ENCODE data around the gene RALA.

The RALA gene

GRCh38 chr7:39615350-39615975 lies 7.9 kb upstream of the RALA start:
- DNase-seq, result no peak

DNA sequence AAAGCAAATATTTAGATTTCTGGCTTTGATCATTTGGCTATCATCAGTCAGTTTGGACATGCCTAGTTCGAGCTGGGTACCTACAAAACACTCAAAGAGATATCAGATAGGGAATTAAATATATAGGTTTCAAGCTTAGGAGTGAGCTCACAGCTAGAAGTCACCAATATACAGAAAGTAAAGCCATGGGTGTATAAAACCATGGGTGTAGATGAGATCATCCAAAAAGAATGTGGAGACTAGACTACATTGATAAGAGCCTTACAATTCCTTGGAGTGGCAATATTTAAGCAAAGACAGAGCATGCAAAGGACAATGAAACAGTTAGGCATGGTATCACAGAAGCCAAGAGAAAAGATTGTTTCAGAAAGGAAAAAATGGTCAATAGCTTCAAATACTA lies 7.2 kb upstream of the RALA start:
- no peak for DNase-seq

- no peak for DNase-seq
Measured at GRCh38 chr7:39617005-39617404, 6.4 kb upstream of the RALA start.

GRCh38 chr7:39618868-39619267 lies 4.5 kb upstream of the RALA start:
- DNase-seq, result no peak

GRCh38 chr7:39620486-39620885 lies 2.9 kb upstream of the RALA start:
- no peak for DNase-seq

DNA sequence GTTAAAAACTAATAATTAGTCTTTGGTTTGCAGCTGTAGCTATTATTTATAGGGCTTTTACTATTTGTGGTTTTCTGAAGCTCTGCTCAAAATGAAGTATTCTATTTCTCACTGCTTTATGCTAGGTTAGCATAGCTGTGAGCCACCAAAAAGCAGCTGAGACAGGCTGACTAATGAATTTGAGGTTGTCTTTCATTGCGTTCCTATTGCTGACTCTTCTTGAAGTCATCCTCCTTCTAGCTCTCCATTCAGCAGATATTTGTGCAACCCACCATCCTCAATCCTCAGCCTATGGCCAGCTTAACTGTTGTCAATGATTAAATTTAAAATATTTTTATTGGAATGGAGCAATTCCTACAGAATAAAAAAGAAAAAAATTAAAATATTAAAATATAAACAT lies 2.1 kb upstream of the RALA start:
- no peak for DNase-seq

GRCh38 chr7:39621784-39622411 lies 1.5 kb upstream of the RALA start:
- peak; percentile 24 for DNase-seq

GRCh38 chr7:39622609-39623008 lies 763 bp upstream of the RALA start:
- no peak for DNase-seq

GRCh38 chr7:39623732-39624441 lies 515 bp downstream of the RALA start:
- DNase-seq, result no peak

GRCh38 chr7:39624442-39624807 lies 1.1 kb downstream of the RALA start:
- DNase-seq, result peak; percentile 31

GRCh38 chr7:39624935-39625694 lies 1.7 kb downstream of the RALA start:
- no peak for DNase-seq

- no peak for DNase-seq
Measured at GRCh38 chr7:39631736-39632308, 8.4 kb downstream of the RALA start.

DNA sequence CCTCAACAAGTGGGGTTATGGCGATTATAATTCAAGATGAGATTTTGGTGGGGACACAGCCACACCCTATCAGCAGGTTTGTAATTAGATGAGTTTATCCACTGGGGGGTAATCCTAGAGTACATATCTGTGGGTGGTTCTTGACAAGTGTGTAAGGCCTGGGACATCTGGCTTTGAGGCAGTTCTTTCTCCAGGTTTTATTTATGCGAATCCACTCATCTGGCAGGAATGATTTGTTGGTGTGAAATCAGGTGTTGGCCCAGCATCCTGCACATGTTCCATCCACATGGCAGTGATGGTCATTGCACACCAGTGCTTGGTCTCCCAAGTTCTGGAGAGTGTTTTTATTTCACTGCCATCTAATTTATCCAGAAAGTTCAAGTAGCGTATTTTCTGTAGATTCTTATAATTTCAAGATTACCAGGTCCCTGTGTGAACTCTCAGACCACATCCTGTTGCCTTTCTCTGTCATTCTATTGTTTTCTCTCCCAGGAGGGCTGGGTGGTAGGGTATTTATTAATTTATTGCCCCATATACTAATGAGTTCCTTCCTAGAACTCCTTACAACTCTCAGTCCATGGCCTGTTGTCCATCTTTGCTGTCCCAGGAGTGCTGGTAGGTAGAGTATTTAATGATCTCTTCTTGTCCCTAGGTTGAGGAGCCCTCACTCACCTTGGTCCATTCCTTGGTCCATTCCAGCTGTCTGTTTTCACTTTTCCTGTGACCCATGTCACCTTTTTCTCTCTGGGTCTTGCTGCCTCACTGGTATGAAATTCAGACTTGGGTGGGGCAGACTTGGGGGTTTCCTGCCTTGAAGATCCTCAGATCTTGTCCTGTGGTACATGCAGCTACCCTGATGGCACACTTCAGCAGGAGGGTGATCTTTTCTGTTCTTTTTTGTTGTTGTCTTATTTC lies 10.4 kb downstream of the RALA start:
- peak; percentile 37 for DNase-seq

GRCh38 chr7:39634478-39634805 lies 11.1 kb downstream of the RALA start:
- no peak for DNase-seq

DNA sequence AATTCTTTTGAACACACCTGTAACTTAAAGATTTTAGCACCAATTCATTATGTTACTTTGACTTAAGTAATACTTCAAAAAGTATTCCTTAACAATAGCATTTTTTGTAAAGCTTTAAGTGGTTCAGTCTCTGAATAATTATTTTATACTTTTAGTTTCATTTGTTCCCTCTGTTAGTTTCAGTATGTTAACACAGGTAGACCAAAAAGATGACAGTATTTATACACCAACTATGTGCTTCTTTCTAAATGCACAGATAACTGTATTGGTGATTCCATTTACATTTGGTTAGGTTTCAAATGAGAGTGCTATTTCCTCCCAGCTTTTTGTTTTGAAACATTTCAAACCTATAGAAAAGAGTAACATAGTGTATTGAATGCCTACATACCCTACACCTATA lies 14.0 kb downstream of the RALA start:
- no peak for DNase-seq

DNA sequence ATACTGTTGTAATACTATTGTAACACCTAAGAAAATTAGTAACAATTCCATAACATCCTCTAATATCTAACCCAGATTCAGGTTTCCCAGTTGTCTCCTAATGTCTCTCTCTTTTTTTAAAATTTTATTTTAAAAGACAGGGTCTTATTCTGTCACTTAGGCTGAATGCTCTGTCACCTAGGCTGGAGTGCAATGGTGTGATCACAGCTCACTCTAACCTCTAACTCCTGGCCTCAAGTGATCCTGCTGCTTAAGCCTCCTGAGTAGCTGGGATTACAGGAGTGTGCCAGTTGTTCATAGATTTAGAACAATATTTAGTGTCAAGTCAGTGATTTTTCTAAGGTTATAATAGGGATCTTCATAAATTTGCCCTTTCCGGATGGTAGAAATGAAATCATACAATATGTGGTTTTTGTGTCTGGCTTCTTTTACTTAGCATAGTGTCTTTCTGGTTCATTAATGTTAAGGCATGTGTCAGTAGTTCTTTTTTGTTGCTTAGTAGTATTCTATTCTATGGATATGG lies 14.7 kb downstream of the RALA start:
- no peak for DNase-seq

DNA sequence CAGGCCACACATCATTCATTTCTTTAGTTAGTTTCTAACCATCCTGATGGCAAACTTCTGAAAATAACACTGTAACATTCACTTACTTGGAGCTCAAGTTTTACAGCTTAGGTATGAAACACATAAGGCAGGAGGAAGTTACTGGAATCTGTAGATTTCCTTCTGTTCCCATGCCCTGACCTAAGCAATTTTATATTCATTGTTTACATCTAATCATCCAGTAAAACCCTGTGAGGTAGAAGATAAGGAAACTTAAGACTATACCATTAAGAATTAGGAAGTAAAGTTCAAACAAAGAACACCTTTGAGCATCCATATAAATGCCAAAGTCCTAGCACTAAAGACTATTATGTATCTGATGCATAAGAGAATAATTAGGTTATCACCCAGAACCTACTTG lies 19.5 kb downstream of the RALA start:
- no peak for DNase-seq

- no peak for DNase-seq
Measured at GRCh38 chr7:39644170-39644569, 20.8 kb downstream of the RALA start.

GRCh38 chr7:39645482-39646407 lies 22.4 kb downstream of the RALA start:
- no peak for DNase-seq

DNA sequence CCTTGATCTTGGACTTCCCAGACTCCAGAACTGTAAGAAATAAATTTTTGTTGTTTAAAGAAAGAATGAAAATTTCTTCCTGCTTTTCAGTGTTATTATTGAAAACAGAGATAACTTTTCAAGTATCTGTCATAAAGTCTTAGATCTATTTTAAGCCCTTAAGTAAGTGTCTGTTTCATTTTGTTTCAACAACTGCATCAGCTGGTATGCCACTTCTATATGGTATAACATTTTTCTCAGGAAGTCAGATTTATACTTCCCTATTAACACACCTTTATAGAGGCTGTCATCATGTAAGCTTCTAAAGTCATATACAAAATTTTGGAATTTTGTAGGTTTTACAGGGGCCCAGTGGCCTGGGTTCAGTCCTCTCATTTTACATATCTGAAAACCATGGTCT lies 24.4 kb downstream of the RALA start:
- no peak for DNase-seq

DNA sequence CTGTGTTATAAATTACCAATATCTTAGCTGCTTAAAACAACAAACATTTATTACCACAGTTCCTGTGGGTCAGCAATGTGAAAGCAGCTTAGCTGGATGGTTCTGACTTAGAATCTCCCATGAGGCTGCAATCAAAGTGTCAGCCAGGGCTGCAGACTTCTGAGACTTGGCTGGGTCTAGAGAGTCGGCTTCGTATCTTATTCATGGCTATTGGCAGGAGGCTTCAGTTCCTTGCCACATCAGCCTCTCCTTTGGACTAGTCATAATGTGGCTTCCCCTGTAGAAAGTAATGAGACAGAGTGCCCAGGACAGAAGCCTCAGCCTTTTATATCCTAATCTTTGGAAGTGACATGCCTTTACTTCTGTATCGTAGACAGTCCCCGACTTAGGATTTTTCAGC lies 27.3 kb downstream of the RALA start:
- DNase-seq, result no peak

All from CD4-positive, alpha-beta T cell treated with Interferon gamma for 1 hour (primary cell).